ENCODE results near the gene FKBP15.

Gene FKBP15

GRCh38 chr9:113173341-113173740 is 47.7 kb downstream of the FKBP15 start:
- Histone ChIP-seq H3K27ac (no peak overlapping the region), H3K4me1 (no peaks in the 10 kb centered on the region)
- no peak for DNase-seq

GRCh38 chr9:113168809-113169208 is 52.3 kb downstream of the FKBP15 start:
- intact Hi-C loops (cut with DNase I; ENCODE audit: low total_unique reads) = no loop called here
- peaks cover 84 to 99% (median 98%) of the 10 kb centered on the region in 3 donors for H3K36me3 ChIP-seq
- DNase-seq = no peak

More at GRCh38 chr9:113173341-113173740, 47.7 kb downstream of the FKBP15 start:
- Histone ChIP-seq H3K9me3 (no peaks in the 10 kb centered on the region), H3K4me3 (no peak overlapping the region), H3K27me3 (no peaks in the 10 kb centered on the region), H3K36me3 (peaks cover 92 to 95% (median 94%) of the 10 kb centered on the region in 3 donors)
- no peak for TF ChIP-seq CTCF (IDR thresholded peaks at IDR 0.05)
- intact Hi-C loops (cut with DNase I; ENCODE audit: low total_unique reads) = no loop called here

DNA sequence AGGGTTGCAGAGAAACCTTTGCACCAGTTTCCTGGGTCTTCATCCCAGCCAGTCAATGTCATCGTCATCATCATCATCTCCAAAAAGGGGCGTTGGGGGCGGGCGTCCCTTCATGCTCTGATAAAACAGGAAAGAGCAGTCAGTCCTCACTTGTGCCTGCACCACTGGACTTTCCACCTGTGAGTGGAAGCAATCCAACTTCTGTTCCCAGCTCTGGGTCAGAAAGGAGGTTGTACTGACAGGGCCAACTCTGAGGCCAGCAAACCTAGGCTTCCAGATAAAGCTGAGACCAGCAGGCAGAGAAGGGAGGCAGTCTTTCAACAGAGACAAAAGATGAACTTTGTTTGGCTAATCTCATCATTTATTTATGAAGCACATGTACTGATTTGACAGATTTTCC is 55.0 kb downstream of the FKBP15 start:
- Histone ChIP-seq H3K27me3 (no peaks in the 10 kb centered on the region), H3K4me3 (no peak overlapping the region), H3K4me1 (peaks cover 0 to 9% (median 2%) of the 10 kb centered on the region in 4 donors), H3K27ac (no peak overlapping the region), H3K36me3 (peaks cover 71 to 100% (median 98%) of the 10 kb centered on the region in 3 donors), H3K9me3 (no peaks in the 10 kb centered on the region)
- intact Hi-C loops (cut with DNase I; ENCODE audit: low total_unique reads) = no loop called here
- TF ChIP-seq CTCF (IDR thresholded peaks at IDR 0.05) = no peak
- no peak for DNase-seq

More at GRCh38 chr9:113168809-113169208, 52.3 kb downstream of the FKBP15 start:
- H3K27me3 ChIP-seq = no peaks in the 10 kb centered on the region
- TF ChIP-seq CTCF (IDR thresholded peaks at IDR 0.05) = no peak
- no peak overlapping the region for H3K27ac ChIP-seq
- H3K4me1 ChIP-seq = peaks cover 0 to 9% (median 2%) of the 10 kb centered on the region in 4 donors
- no peak overlapping the region for H3K4me3 ChIP-seq
- no peaks in the 10 kb centered on the region for H3K9me3 ChIP-seq

DNA sequence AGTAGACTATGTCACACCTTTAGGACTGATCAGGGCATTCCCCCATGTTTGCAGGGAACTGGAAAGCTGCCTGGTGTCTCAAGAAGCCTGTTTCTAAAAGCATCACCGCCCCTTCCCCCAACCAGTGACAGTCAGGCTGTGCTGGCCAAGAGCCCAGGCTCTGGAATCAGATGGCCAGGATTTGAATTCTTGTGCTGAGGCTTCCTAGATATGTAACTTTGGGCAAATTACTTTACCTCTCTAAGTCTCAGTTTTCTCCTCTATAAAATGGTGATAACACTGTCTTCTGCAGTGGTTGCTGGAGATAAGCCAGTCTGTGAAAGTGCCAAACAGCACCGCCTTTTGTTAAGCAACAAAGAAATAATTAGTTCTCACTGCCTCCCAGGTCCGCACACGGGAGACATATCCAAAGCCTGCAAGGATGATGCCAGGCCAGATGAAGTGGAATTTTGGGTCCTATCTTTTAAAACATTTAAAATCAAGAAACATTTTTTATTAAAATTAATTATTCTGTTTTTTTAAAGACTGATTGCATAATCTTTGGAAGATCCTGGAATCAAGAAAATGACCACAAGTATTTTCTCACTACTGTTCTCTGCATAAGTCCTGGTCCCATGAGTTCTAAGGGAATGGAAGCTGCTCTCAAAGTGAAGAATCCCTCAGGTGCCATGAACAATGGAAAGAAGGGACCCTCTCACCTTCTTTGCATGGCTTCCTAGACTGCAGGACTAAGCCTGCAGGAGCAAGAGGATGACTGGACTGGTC is 56.4 kb downstream of the FKBP15 start:
- DNase-seq = peak; percentile 65 to 79
- TF ChIP-seq CTCF (IDR thresholded peaks at IDR 0.05) = no peak
- Histone ChIP-seq H3K4me1 (peaks cover 0 to 9% (median 2%) of the 10 kb centered on the region in 4 donors), H3K4me3 (no peak overlapping the region), H3K27ac (no peak overlapping the region), H3K9me3 (no peaks in the 10 kb centered on the region), H3K27me3 (no peaks in the 10 kb centered on the region), H3K36me3 (peaks cover 58 to 94% (median 93%) of the 10 kb centered on the region in 3 donors)
- intact Hi-C loops (cut with DNase I; ENCODE audit: low total_unique reads) = no loop called here

- Histone ChIP-seq H3K9me3 (no peaks in the 10 kb centered on the region), H3K27ac (no peak overlapping the region), H3K4me3 (no peak overlapping the region), H3K4me1 (peaks cover 0 to 9% (median 2%) of the 10 kb centered on the region in 4 donors), H3K36me3 (peaks cover 51 to 93% (median 91%) of the 10 kb centered on the region in 3 donors), H3K27me3 (no peaks in the 10 kb centered on the region)
- no peak for DNase-seq
- TF ChIP-seq CTCF (IDR thresholded peaks at IDR 0.05) = no peak
- intact Hi-C loops (cut with DNase I; ENCODE audit: low total_unique reads) = no loop called here
These were observed 58.1 kb downstream of the FKBP15 start for GRCh38 chr9:113163001-113163400.
